Trophoblast cell (in vitro differentiated cells and primary cell): ENCODE results near the gene C5orf15.

Source experiments
- DNase-seq, 2 donors: peaks; one replicate each; pipeline ENCODE4 v3.0.0-alpha.2; 2016
- H2AFZ ChIP-seq: 2 replicates; pipeline ENCODE4 v1.6.1; 2013; ENCODE audit warnings: low read length, moderate library complexity, mild to moderate bottlenecking; ENCODE audit not compliant: insufficient read depth, poor library complexity
- H2AK5ac ChIP-seq: 2 replicates; pipeline ENCODE4 v1.6.1; 2013; ENCODE audit warnings: mild to moderate bottlenecking, low read length
- H2BK120ac ChIP-seq: 2 replicates; pipeline ENCODE4 v1.6.1; 2013; ENCODE audit warnings: low read length, mild to moderate bottlenecking, moderate library complexity; ENCODE audit not compliant: insufficient read depth, poor library complexity
- H2BK12ac ChIP-seq: 2 replicates; pipeline ENCODE4 v1.6.1; 2013; ENCODE audit warnings: mild to moderate bottlenecking, low read length, moderate library complexity
- H2BK5ac ChIP-seq: 2 replicates; pipeline ENCODE4 v1.6.1; 2013; ENCODE audit warnings: low read length, low read depth, moderate library complexity, mild to moderate bottlenecking; ENCODE audit not compliant: poor library complexity
- H3K14ac ChIP-seq: 2 replicates; pipeline ENCODE4 v1.6.1; 2013; ENCODE audit warnings: mild to moderate bottlenecking, low read length
- H3K18ac ChIP-seq: 2 replicates; pipeline ENCODE4 v1.6.1; 2013; ENCODE audit warnings: mild to moderate bottlenecking, low read length
- H3K23ac ChIP-seq: 2 replicates; pipeline ENCODE4 v1.6.1; 2013; ENCODE audit warnings: low read length
- H3K27ac ChIP-seq: 2 replicates; pipeline ENCODE4 v1.5.1; 2013; ENCODE audit warnings: low read depth, mild to moderate bottlenecking, inconsistent platforms, low read length, moderate library complexity
- H3K27me3 ChIP-seq: 2 replicates; pipeline ENCODE4 v1.6.1; 2013; ENCODE audit warnings: inconsistent platforms, mild to moderate bottlenecking, low read length, moderate library complexity; ENCODE audit not compliant: insufficient read depth
- H3K36me3 ChIP-seq, 2 experiments: 1 replicate in 1 of 2; 2 replicates in 1 of 2; pipeline ENCODE4 v1.6.1; 2013; ENCODE audit warnings: low read length in 2 of 2, mild to moderate bottlenecking in 2 of 2, moderate library complexity in 1 of 2; ENCODE audit not compliant: insufficient read depth in 2 of 2, control insufficient read depth in 1 of 2
- H3K4ac ChIP-seq: 2 replicates; pipeline ENCODE4 v1.6.1; 2013; ENCODE audit warnings: low read depth, mild to moderate bottlenecking, low read length, moderate library complexity
- H3K4me1 ChIP-seq, 2 experiments: 1 replicate in 1 of 2; 2 replicates in 1 of 2; pipeline ENCODE4 v1.6.1; 2013; ENCODE audit warnings: low read length in 2 of 2, mild to moderate bottlenecking in 2 of 2, moderate library complexity in 1 of 2; ENCODE audit not compliant: insufficient read depth in 2 of 2, control insufficient read depth in 1 of 2
- H3K4me2 ChIP-seq: 2 replicates; pipeline ENCODE4 v1.6.1; 2013; ENCODE audit warnings: inconsistent platforms, mild to moderate bottlenecking, low read length, moderate library complexity
- H3K4me3 ChIP-seq: 2 replicates; pipeline ENCODE4 v1.5.1; 2013; ENCODE audit warnings: mild to moderate bottlenecking, low read depth, low read length, inconsistent platforms
- H3K79me1 ChIP-seq: one replicate; pipeline ENCODE4 v1.6.1; 2013; ENCODE audit warnings: low read length
- H3K79me2 ChIP-seq: 2 replicates; pipeline ENCODE4 v1.6.1; 2013; ENCODE audit warnings: low read length, mild to moderate bottlenecking; ENCODE audit not compliant: control insufficient read depth, insufficient read depth, poor library complexity
- H3K9ac ChIP-seq: 2 replicates; pipeline ENCODE4 v1.6.1; 2013; ENCODE audit warnings: mild to moderate bottlenecking, low read length
- H3K9me3 ChIP-seq: 2 replicates; pipeline ENCODE4 v1.6.1; 2013; ENCODE audit warnings: low read depth, mild to moderate bottlenecking, control low read depth, inconsistent platforms, low read length; ENCODE audit not compliant: insufficient read depth
- H4K12ac ChIP-seq: 2 replicates; pipeline ENCODE4 v1.6.1; 2013; ENCODE audit warnings: low read depth, mild to moderate bottlenecking, low read length, moderate library complexity
- H4K8ac ChIP-seq: 2 replicates; pipeline ENCODE4 v1.6.1; 2013; ENCODE audit warnings: low read depth, mild to moderate bottlenecking, low read length, moderate library complexity
- H4K91ac ChIP-seq: one replicate; pipeline ENCODE4 v1.6.1; 2013; ENCODE audit warnings: low read depth, mild to moderate bottlenecking, low read length, moderate library complexity
- whole genome bisulfite sequencing: extraction: QIAGEN DNeasy Blood & Tissue Kit; methylation state at CpG from one replicate; pipeline ENCODE4 v1.1.7; 2013; ENCODE audit warnings: missing lambda C conversion rate; ENCODE audit not compliant: insufficient read length, insufficient coverage; ENCODE audit errors: extremely low coverage; 5-methylcytosine and 5-hydroxymethylcytosine counted together

Gene C5orf15

DNA sequence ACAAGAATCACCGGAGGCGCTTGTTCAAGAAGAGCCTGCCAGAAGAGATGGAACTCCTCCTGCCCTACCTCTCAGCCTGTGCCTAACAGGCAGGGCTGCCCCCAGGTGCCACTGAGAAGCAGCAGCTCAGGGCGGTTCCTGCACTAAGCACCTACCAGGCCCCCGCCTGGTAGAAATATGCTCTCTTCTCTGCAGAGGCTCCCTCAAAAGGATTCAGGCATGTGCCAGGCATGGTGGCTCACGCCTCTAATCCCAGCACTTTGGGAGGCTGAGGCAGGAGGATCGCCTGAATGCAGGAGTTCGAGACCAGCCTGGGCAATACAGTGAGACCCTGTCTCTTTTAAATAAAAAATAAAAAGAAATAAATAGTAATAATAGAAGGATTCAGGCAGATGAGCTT is 30.4 kb upstream of the C5orf15 start:
- Histone ChIP-seq H4K91ac (no peak overlapping the region), H3K4me3 (no peak overlapping the region), H3K9ac (no peak overlapping the region)

DNA sequence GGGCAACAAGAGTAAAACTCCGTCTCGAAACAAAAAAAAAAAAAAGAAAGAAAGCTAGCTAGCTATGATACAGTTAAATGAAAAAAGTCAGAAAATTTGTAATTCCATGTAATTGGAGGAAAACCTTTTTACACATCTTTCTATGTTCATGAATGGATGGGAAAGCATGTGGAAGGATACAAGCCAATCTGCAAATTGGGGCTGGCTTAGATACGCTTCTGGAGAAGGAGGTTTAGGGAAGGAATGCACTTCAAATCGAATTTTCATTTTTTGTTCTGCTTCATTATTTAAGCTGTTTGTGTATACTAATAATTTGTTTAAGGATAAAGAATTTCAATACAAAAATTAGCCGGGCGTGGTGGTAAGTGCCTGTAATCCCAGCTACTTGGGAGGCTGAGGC is 29.6 kb upstream of the C5orf15 start:
- H2BK120ac ChIP-seq: no peak overlapping the region
- H3K27me3 ChIP-seq: no peaks in the 10 kb centered on the region
- H3K79me2 ChIP-seq: peaks cover 55% of the 10 kb centered on the region
- no peak overlapping the region for H2BK5ac ChIP-seq
- H4K12ac ChIP-seq: no peak overlapping the region
- H2AK5ac ChIP-seq: no peak overlapping the region
- H3K4ac ChIP-seq: peak overlapping the region; percentile 65
- no peaks in the 10 kb centered on the region for H3K9me3 ChIP-seq
- peaks cover 28 to 32% of the 10 kb centered on the region in 2 experiments for H3K4me1 ChIP-seq
- H3K14ac ChIP-seq: no peak overlapping the region
- no peak overlapping the region for H3K4me3 ChIP-seq
- no peak overlapping the region for H2AFZ ChIP-seq
- no peak overlapping the region for H3K23ac ChIP-seq
- H3K18ac ChIP-seq: no peak overlapping the region
- H4K91ac ChIP-seq: no peak overlapping the region
- no peak overlapping the region for H3K27ac ChIP-seq
- DNase-seq: no peak
- no peak overlapping the region for H3K4me2 ChIP-seq
- no peak overlapping the region for H2BK12ac ChIP-seq
- H3K36me3 ChIP-seq: peaks cover 13 to 15% of the 10 kb centered on the region in 2 experiments
- no peak overlapping the region for H4K8ac ChIP-seq
- no peak overlapping the region for H3K9ac ChIP-seq
- no CpG with 5 or more reads among the region's 6 CpGs for WGBS
- H3K79me1 ChIP-seq: no peaks in the 10 kb centered on the region

More for the DNA sequence above, 30.4 kb upstream of the C5orf15 start:
- H3K4me2 ChIP-seq: no peak overlapping the region
- peaks cover 2% of the 10 kb centered on the region for H3K79me1 ChIP-seq
- H3K14ac ChIP-seq: no peak overlapping the region
- H2AFZ ChIP-seq: no peak overlapping the region
- H3K4ac ChIP-seq: peak overlapping the region; percentile 71
- peaks cover 13 to 15% of the 10 kb centered on the region in 2 experiments for H3K36me3 ChIP-seq
- no peak for DNase-seq
- H3K18ac ChIP-seq: no peak overlapping the region
- no peaks in the 10 kb centered on the region for H3K27me3 ChIP-seq
- H4K12ac ChIP-seq: no peak overlapping the region
- no peak overlapping the region for H3K27ac ChIP-seq
- no peaks in the 10 kb centered on the region for H3K9me3 ChIP-seq
- H4K8ac ChIP-seq: no peak overlapping the region
- H3K79me2 ChIP-seq: peaks cover 61% of the 10 kb centered on the region
- no peak overlapping the region for H2BK120ac ChIP-seq
- H2BK5ac ChIP-seq: no peak overlapping the region
- H3K4me1 ChIP-seq: peaks cover 30 to 34% of the 10 kb centered on the region in 2 experiments
- no peak overlapping the region for H2AK5ac ChIP-seq
- WGBS: no CpG with 5 or more reads among the region's 7 CpGs
- H3K23ac ChIP-seq: no peak overlapping the region
- no peak overlapping the region for H2BK12ac ChIP-seq

GRCh38 chr5:133996683-133997252 is 28.3 kb upstream of the C5orf15 start:
- no peak overlapping the region for H2BK120ac ChIP-seq
- DNase-seq: no peak
- no peak overlapping the region for H2BK5ac ChIP-seq
- peak overlapping the region; percentile 93 for H3K4ac ChIP-seq
- H3K9ac ChIP-seq: no peak overlapping the region
- peaks cover 47% of the 10 kb centered on the region for H3K79me2 ChIP-seq
- no peak overlapping the region for H2BK12ac ChIP-seq
- no peaks in the 10 kb centered on the region for H3K79me1 ChIP-seq
- H3K27ac ChIP-seq: no peak overlapping the region
- no peak overlapping the region for H3K4me2 ChIP-seq
- no peak overlapping the region for H3K18ac ChIP-seq
- no peak overlapping the region for H3K14ac ChIP-seq
- no peak overlapping the region for H4K91ac ChIP-seq
- no peak overlapping the region for H3K4me3 ChIP-seq
- no peak overlapping the region for H2AFZ ChIP-seq
- no peaks in the 10 kb centered on the region for H3K9me3 ChIP-seq
- H3K4me1 ChIP-seq: peaks cover 18 to 19% of the 10 kb centered on the region in 2 experiments
- no peak overlapping the region for H3K23ac ChIP-seq
- peaks cover 11 to 14% of the 10 kb centered on the region in 2 experiments for H3K36me3 ChIP-seq
- no CpG with 5 or more reads among the region's 3 CpGs for WGBS
- H4K8ac ChIP-seq: no peak overlapping the region
- no peaks in the 10 kb centered on the region for H3K27me3 ChIP-seq
- H4K12ac ChIP-seq: no peak overlapping the region
- H2AK5ac ChIP-seq: no peak overlapping the region

DNA sequence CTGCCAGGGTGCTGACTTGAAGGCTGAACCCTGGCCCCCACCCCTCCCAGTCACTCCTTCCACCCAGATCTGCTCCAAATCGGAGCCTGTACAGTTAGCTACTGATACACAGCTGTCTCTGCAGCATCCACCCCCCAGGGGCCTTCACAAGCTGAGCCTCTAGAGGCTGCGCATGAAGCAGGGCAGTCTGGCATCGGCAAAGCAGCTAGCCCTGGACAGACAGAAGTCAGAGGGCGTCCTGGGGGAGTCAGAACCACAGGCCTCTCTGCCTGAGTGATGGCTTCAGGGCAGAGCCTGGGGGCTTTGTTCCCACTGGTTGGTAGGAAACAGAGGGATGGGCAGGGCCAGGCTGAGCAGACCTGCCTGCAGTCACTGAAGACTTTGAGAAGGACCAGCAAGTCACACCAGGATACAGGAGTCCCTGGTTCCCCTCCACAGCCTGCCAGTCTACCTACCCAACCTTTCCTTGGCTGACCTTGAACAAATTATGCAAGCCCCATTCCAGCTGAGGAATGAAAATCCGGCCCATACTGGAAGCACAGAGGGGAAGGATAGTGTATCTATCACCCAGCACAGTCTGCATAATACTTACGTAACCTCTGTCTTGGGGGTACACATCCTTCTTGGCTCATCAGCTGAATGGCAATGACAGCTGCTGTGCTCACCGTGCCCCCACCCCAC is 27.6 kb upstream of the C5orf15 start:
- DNase-seq: no peak
- no peak overlapping the region for H3K18ac ChIP-seq
- H3K23ac ChIP-seq: no peak overlapping the region
- H4K8ac ChIP-seq: no peak overlapping the region
- peak overlapping the region; percentile 27 for H3K9ac ChIP-seq
- peaks cover 43% of the 10 kb centered on the region for H3K79me2 ChIP-seq
- no peaks in the 10 kb centered on the region for H3K27me3 ChIP-seq
- no peak overlapping the region for H2AK5ac ChIP-seq
- peaks cover 6 to 15% of the 10 kb centered on the region in 2 experiments for H3K36me3 ChIP-seq
- H4K91ac ChIP-seq: no peak overlapping the region
- H3K4me1 ChIP-seq: peaks cover 15 to 17% of the 10 kb centered on the region in 2 experiments
- H2BK12ac ChIP-seq: no peak overlapping the region
- no peak overlapping the region for H2AFZ ChIP-seq
- H3K9me3 ChIP-seq: no peaks in the 10 kb centered on the region
- H3K4me2 ChIP-seq: no peak overlapping the region
- peak overlapping the region; percentile 23 for H3K4ac ChIP-seq
- H3K4me3 ChIP-seq: no peak overlapping the region
- no peak overlapping the region for H3K27ac ChIP-seq
- H2BK5ac ChIP-seq: no peak overlapping the region
- H4K12ac ChIP-seq: no peak overlapping the region
- no peak overlapping the region for H2BK120ac ChIP-seq
- no peak overlapping the region for H3K14ac ChIP-seq
- whole genome bisulfite sequencing: no CpG with 5 or more reads among the region's 7 CpGs
- no peaks in the 10 kb centered on the region for H3K79me1 ChIP-seq
